ENCODE data around the gene ARL8A. TPM values are rescaled to one million over a fixed set of nuclear protein-coding genes. Genes with fewer than 3 reads are reported as not detected.

ARL8A gene
- total RNA-seq, 1 donor from 2014 or later: 75.8 TPM

- TF ChIP-seq CTCF (IDR thresholded peaks at IDR 0.05): no peak
- H3K27me3 Mint-ChIP-seq (ENCODE audit: unreplicated experiment): peaks cover under 1% of the 10 kb centered on the region
- no peak overlapping the region for H3K4me3 Mint-ChIP-seq (ENCODE audit: unreplicated experiment)
- H3K27ac Mint-ChIP-seq (ENCODE audit: unreplicated experiment): no peak overlapping the region
- peaks cover 6% of the 10 kb centered on the region for H3K4me1 Mint-ChIP-seq (ENCODE audit: unreplicated experiment)
- H3K36me3 Mint-ChIP-seq (ENCODE audit: unreplicated experiment): no peaks in the 10 kb centered on the region
- no peaks in the 10 kb centered on the region for H3K9me3 Mint-ChIP-seq (ENCODE audit: unreplicated experiment)
- no peak for DNase-seq (ENCODE audit: extremely low spot score, unreplicated experiment)
Observed at GRCh38 chr1:202159534-202160371, 15.2 kb upstream of the ARL8A start.

GRCh38 chr1:202158810-202159533 lies 14.4 kb upstream of the ARL8A start:
- Mint-ChIP-seq H3K36me3 (ENCODE audit: unreplicated experiment) (no peaks in the 10 kb centered on the region), H3K4me1 (ENCODE audit: unreplicated experiment) (peaks cover 9% of the 10 kb centered on the region), H3K27ac (ENCODE audit: unreplicated experiment) (no peak overlapping the region), H3K4me3 (ENCODE audit: unreplicated experiment) (no peak overlapping the region), H3K9me3 (ENCODE audit: unreplicated experiment) (no peaks in the 10 kb centered on the region), H3K27me3 (ENCODE audit: unreplicated experiment) (peaks cover 3% of the 10 kb centered on the region)
- no peak for DNase-seq (ENCODE audit: extremely low spot score, unreplicated experiment)
- no peak for TF ChIP-seq CTCF (IDR thresholded peaks at IDR 0.05)

GRCh38 chr1:202157945-202158344 lies 13.4 kb upstream of the ARL8A start:
- no peak for TF ChIP-seq CTCF (IDR thresholded peaks at IDR 0.05)
- Mint-ChIP-seq H3K4me3 (ENCODE audit: unreplicated experiment) (no peak overlapping the region), H3K4me1 (ENCODE audit: unreplicated experiment) (peaks cover 7% of the 10 kb centered on the region), H3K27ac (ENCODE audit: unreplicated experiment) (no peak overlapping the region), H3K27me3 (ENCODE audit: unreplicated experiment) (peaks cover 3% of the 10 kb centered on the region), H3K9me3 (ENCODE audit: unreplicated experiment) (no peaks in the 10 kb centered on the region), H3K36me3 (ENCODE audit: unreplicated experiment) (no peaks in the 10 kb centered on the region)
- no peak for DNase-seq (ENCODE audit: extremely low spot score, unreplicated experiment)

GRCh38 chr1:202156590-202156989 lies 12.1 kb upstream of the ARL8A start:
- Mint-ChIP-seq H3K27me3 (ENCODE audit: unreplicated experiment) (peaks cover 3% of the 10 kb centered on the region), H3K9me3 (ENCODE audit: unreplicated experiment) (no peaks in the 10 kb centered on the region), H3K4me1 (ENCODE audit: unreplicated experiment) (peaks cover 7% of the 10 kb centered on the region), H3K36me3 (ENCODE audit: unreplicated experiment) (no peaks in the 10 kb centered on the region), H3K4me3 (ENCODE audit: unreplicated experiment) (no peak overlapping the region), H3K27ac (ENCODE audit: unreplicated experiment) (no peak overlapping the region)
- DNase-seq (ENCODE audit: extremely low spot score, unreplicated experiment): no peak
- TF ChIP-seq CTCF (IDR thresholded peaks at IDR 0.05): no peak

- no peak for DNase-seq (ENCODE audit: extremely low spot score, unreplicated experiment)
- H3K9me3 Mint-ChIP-seq (ENCODE audit: unreplicated experiment): no peaks in the 10 kb centered on the region
Observed at GRCh38 chr1:202155478-202156021, 11.0 kb upstream of the ARL8A start.

More at GRCh38 chr1:202155478-202156021, 11.0 kb upstream of the ARL8A start:
- H3K27ac Mint-ChIP-seq (ENCODE audit: unreplicated experiment): no peak overlapping the region
- no peak overlapping the region for H3K4me3 Mint-ChIP-seq (ENCODE audit: unreplicated experiment)
- H3K27me3 Mint-ChIP-seq (ENCODE audit: unreplicated experiment): peaks cover 3% of the 10 kb centered on the region
- no peaks in the 10 kb centered on the region for H3K36me3 Mint-ChIP-seq (ENCODE audit: unreplicated experiment)
- no peak for TF ChIP-seq CTCF (IDR thresholded peaks at IDR 0.05)
- peaks cover 7% of the 10 kb centered on the region for H3K4me1 Mint-ChIP-seq (ENCODE audit: unreplicated experiment)

Measured in osteocyte (in vitro differentiated cells).